Measurements from ENCODE around the gene C5orf15.
"Not testable (repeated sequence)": the region's sequence is repeated elsewhere in the genome, so short reads cannot be mapped to it uniquely, and the experiment has no call there.

The C5orf15 gene

GRCh38 chr5:133993185-133993936, 24.9 kb upstream of the C5orf15 start:
- DNase-seq: no peak

- no peak for DNase-seq
Observed at GRCh38 chr5:133992429-133993155, 24.2 kb upstream of the C5orf15 start.

- no peak for DNase-seq
Observed at GRCh38 chr5:133991171-133991910, 22.9 kb upstream of the C5orf15 start.

GRCh38 chr5:133990396-133990795, 22.0 kb upstream of the C5orf15 start:
- DNase-seq: no peak

GRCh38 chr5:133985540-133986180, 17.2 kb upstream of the C5orf15 start:
- no peak for DNase-seq

GRCh38 chr5:133983674-133984073, 15.2 kb upstream of the C5orf15 start:
- DNase-seq: no peak

GRCh38 chr5:133981714-133982113, 13.3 kb upstream of the C5orf15 start:
- no peak for DNase-seq

GRCh38 chr5:133980652-133981051, 12.2 kb upstream of the C5orf15 start:
- no peak for DNase-seq

GRCh38 chr5:133978943-133979342, 10.5 kb upstream of the C5orf15 start:
- DNase-seq: no peak

- DNase-seq: no peak
Observed at GRCh38 chr5:133977858-133978257, 9.4 kb upstream of the C5orf15 start.

- DNase-seq: no peak
Observed at GRCh38 chr5:133977161-133977787, 8.8 kb upstream of the C5orf15 start.

GRCh38 chr5:133975546-133975945, 7.1 kb upstream of the C5orf15 start:
- not testable (repeated sequence) for DNase-seq

GRCh38 chr5:133974142-133974541, 5.7 kb upstream of the C5orf15 start:
- no peak for DNase-seq

GRCh38 chr5:133970325-133970909, 2.0 kb upstream of the C5orf15 start:
- DNase-seq: no peak

- no peak for DNase-seq
Observed at GRCh38 chr5:133969654-133970324, 1.4 kb upstream of the C5orf15 start.

GRCh38 chr5:133967698-133968203, 674 bp downstream of the C5orf15 start:
- no peak for DNase-seq

- DNase-seq: no peak
Observed at GRCh38 chr5:133967124-133967523, 1.3 kb downstream of the C5orf15 start.

- DNase-seq: no peak
Observed at GRCh38 chr5:133966090-133966489, 2.3 kb downstream of the C5orf15 start.

GRCh38 chr5:133963493-133964128, 4.8 kb downstream of the C5orf15 start:
- no peak for DNase-seq

GRCh38 chr5:133962801-133963476, 5.5 kb downstream of the C5orf15 start:
- no peak for DNase-seq

All from activated T-cell treated with anti-CD3 and anti-CD28 coated beads, Interleukin-2, amount 50 U/mL, for 1 hour (primary cell).